ENCODE results near the gene AP2B1. TPM values are rescaled to one million over a fixed set of nuclear protein-coding genes. Genes with fewer than 3 reads are reported as not detected.

The AP2B1 gene
- total RNA-seq, 1 donor from 2014 or later: 145 TPM

- ATAC-seq: no peak
- Histone ChIP-seq H3K36me3 (no peaks in the 10 kb centered on the region), H3K4me1 (peaks cover 8% of the 10 kb centered on the region), H3K27me3 (ENCODE audit: low read depth) (peaks cover 36% of the 10 kb centered on the region), H3K9me3 (no peaks in the 10 kb centered on the region), H3K4me3 (no peak overlapping the region), H3K27ac (no peak overlapping the region)
- TF ChIP-seq CTCF (IDR thresholded peaks at IDR 0.05): no peak
- intact Hi-C loops (cut with DNase I): loop anchor here (10.0 kb wide), 1 partner anchor 128 kb away; no protein-coding TSS in a partner anchor
- DNase-seq: no peak
Observed at GRCh38 chr17:35742496-35742895, 155.4 kb downstream of the AP2B1 start.

GRCh38 chr17:35742896-35743477 is 155.9 kb downstream of the AP2B1 start:
- H3K36me3 ChIP-seq: no peaks in the 10 kb centered on the region
- H3K4me1 ChIP-seq: peaks cover 8% of the 10 kb centered on the region
- intact Hi-C loops (cut with DNase I): loop anchor here (10.0 kb wide), 1 partner anchor 128 kb away; no protein-coding TSS in a partner anchor
- ATAC-seq (no peak), DNase-seq (no peak)
- H3K27ac ChIP-seq: no peak overlapping the region
- no peak for TF ChIP-seq CTCF (IDR thresholded peaks at IDR 0.05)
- no peak overlapping the region for H3K4me3 ChIP-seq
- peaks cover 40% of the 10 kb centered on the region for H3K27me3 ChIP-seq (ENCODE audit: low read depth)
- H3K9me3 ChIP-seq: no peaks in the 10 kb centered on the region

- DNase-seq: no peak
- H3K27me3 ChIP-seq (ENCODE audit: low read depth): peaks cover 47% of the 10 kb centered on the region
Observed at GRCh38 chr17:35743626-35744328, 156.7 kb downstream of the AP2B1 start.

GRCh38 chr17:35744830-35745229 is 157.7 kb downstream of the AP2B1 start:
- no peak for TF ChIP-seq CTCF (IDR thresholded peaks at IDR 0.05)
- Histone ChIP-seq H3K27me3 (ENCODE audit: low read depth) (peaks cover 57% of the 10 kb centered on the region), H3K4me1 (peaks cover 8% of the 10 kb centered on the region), H3K27ac (no peak overlapping the region), H3K36me3 (no peaks in the 10 kb centered on the region), H3K9me3 (no peaks in the 10 kb centered on the region), H3K4me3 (no peak overlapping the region)
- intact Hi-C loops (cut with DNase I): loop anchor here (10.0 kb wide), 1 partner anchor 130 kb away; no protein-coding TSS in a partner anchor
- no peak for ATAC-seq
- DNase-seq: no peak

More at GRCh38 chr17:35743626-35744328, 156.7 kb downstream of the AP2B1 start:
- no peak for TF ChIP-seq CTCF (IDR thresholded peaks at IDR 0.05)
- no peak overlapping the region for H3K4me3 ChIP-seq
- intact Hi-C loops (cut with DNase I): loop anchor here (10.0 kb wide), 1 partner anchor 129 kb away; no protein-coding TSS in a partner anchor
- no peaks in the 10 kb centered on the region for H3K9me3 ChIP-seq
- ATAC-seq: no peak
- H3K36me3 ChIP-seq: no peaks in the 10 kb centered on the region
- no peak overlapping the region for H3K27ac ChIP-seq
- H3K4me1 ChIP-seq: peaks cover 8% of the 10 kb centered on the region

GRCh38 chr17:35745246-35745645 is 158.1 kb downstream of the AP2B1 start:
- peaks cover 12% of the 10 kb centered on the region for H3K4me1 ChIP-seq
- TF ChIP-seq CTCF (IDR thresholded peaks at IDR 0.05): no peak
- H3K4me3 ChIP-seq: no peak overlapping the region
- ATAC-seq (no peak), DNase-seq (no peak)
- peaks cover 58% of the 10 kb centered on the region for H3K27me3 ChIP-seq (ENCODE audit: low read depth)
- intact Hi-C loops (cut with DNase I): loop anchor here (10.0 kb wide), 1 partner anchor 130 kb away; no protein-coding TSS in a partner anchor
- H3K27ac ChIP-seq: no peak overlapping the region
- no peaks in the 10 kb centered on the region for H3K9me3 ChIP-seq
- no peaks in the 10 kb centered on the region for H3K36me3 ChIP-seq

Measured in lower lobe of right lung (tissue), 2 donors.